Mesenchymal stem cell (in vitro differentiated cells and primary cell): ENCODE measurements around the gene CMTM4.

ENCODE experiments used
- DNase-seq: peaks from one replicate; pipeline ENCODE4 v3.0.0-alpha.2; 2013
- H2AFZ ChIP-seq: one replicate; pipeline ENCODE4 v1.6.1; 2013; ENCODE audit warnings: low read depth, mild to moderate bottlenecking, control low read depth, inconsistent platforms, low read length, moderate library complexity
- H2AK5ac ChIP-seq: 2 replicates; pipeline ENCODE4 v1.6.1; 2013; ENCODE audit warnings: low read length, moderate library complexity, mild to moderate bottlenecking, inconsistent platforms; ENCODE audit not compliant: severe bottlenecking
- H2BK120ac ChIP-seq: one replicate; pipeline ENCODE4 v1.6.1; 2013; ENCODE audit warnings: low read depth, mild to moderate bottlenecking, inconsistent platforms, low read length, moderate library complexity
- H2BK12ac ChIP-seq, 2 experiments: one replicate each; pipeline ENCODE4 v1.6.1; 2013; ENCODE audit warnings: inconsistent platforms in 2 of 2, low read length in 2 of 2, mild to moderate bottlenecking in 2 of 2, moderate library complexity in 2 of 2, control low read depth in 1 of 2
- H2BK15ac ChIP-seq: one replicate; pipeline ENCODE4 v1.6.1; 2013; ENCODE audit warnings: mild to moderate bottlenecking, low read depth, inconsistent platforms; ENCODE audit not compliant: poor library complexity, severe bottlenecking
- H2BK5ac ChIP-seq: 2 replicates; pipeline ENCODE4 v1.6.1; 2013; ENCODE audit warnings: low read depth, mild to moderate bottlenecking, low read length, control low read depth, inconsistent platforms; ENCODE audit not compliant: poor library complexity, severe bottlenecking
- H3K14ac ChIP-seq, 2 experiments: one replicate each; pipeline ENCODE4 v1.6.1; 2013; ENCODE audit warnings: inconsistent platforms in 2 of 2, low read length in 2 of 2, control low read depth in 1 of 2, mild to moderate bottlenecking in 1 of 2, moderate library complexity in 1 of 2
- H3K18ac ChIP-seq, 2 experiments: one replicate each; pipeline ENCODE4 v1.6.1; 2013; ENCODE audit warnings: inconsistent platforms in 2 of 2, low read length in 2 of 2, control low read depth in 1 of 2, low read depth in 1 of 2, mild to moderate bottlenecking in 1 of 2
- H3K23ac ChIP-seq, 2 experiments: one replicate each; pipeline ENCODE4 v1.6.1; 2013; ENCODE audit warnings: inconsistent platforms in 2 of 2, low read length in 2 of 2, mild to moderate bottlenecking in 2 of 2, moderate library complexity in 2 of 2, control low read depth in 1 of 2
- H3K27ac ChIP-seq: 2 replicates; pipeline ENCODE4 v1.5.1; 2013; ENCODE audit warnings: mild to moderate bottlenecking, moderate library complexity, low read length, control low read depth, inconsistent platforms; ENCODE audit not compliant: poor library complexity, severe bottlenecking
- H3K27me3 ChIP-seq, 2 experiments: 2 replicates each; pipeline versions ENCODE4 v1.6.1 to v1.7.0; 2013; ENCODE audit warnings: low read length in 2 of 2, mild to moderate bottlenecking in 2 of 2, moderate library complexity in 2 of 2, control low read depth in 1 of 2, inconsistent platforms in 1 of 2; ENCODE audit not compliant: control insufficient read depth in 1 of 2, insufficient read depth in 1 of 2
- H3K36me3 ChIP-seq, 2 experiments: 2 replicates each; pipeline versions ENCODE4 v1.6.1 to v1.7.0; 2013; ENCODE audit warnings: low read length in 2 of 2, control low read depth in 1 of 2, inconsistent platforms in 1 of 2, low read depth in 1 of 2, mild to moderate bottlenecking in 1 of 2; ENCODE audit not compliant: insufficient read depth in 2 of 2, control insufficient read depth in 1 of 2
- H3K4ac ChIP-seq, 2 experiments: one replicate each; pipeline ENCODE4 v1.6.1; 2013; ENCODE audit warnings: inconsistent platforms in 2 of 2, low read length in 2 of 2, mild to moderate bottlenecking in 2 of 2, moderate library complexity in 2 of 2, control low read depth in 1 of 2, low read depth in 1 of 2
- H3K4me1 ChIP-seq: 2 replicates; pipeline ENCODE4 v1.6.1; 2013; ENCODE audit warnings: low read depth, low read length, control low read depth; ENCODE audit not compliant: control insufficient read depth, insufficient read depth
- H3K4me2 ChIP-seq: 2 replicates; pipeline ENCODE4 v1.6.1; 2013; ENCODE audit warnings: low read length, mild to moderate bottlenecking, inconsistent platforms; ENCODE audit not compliant: poor library complexity, severe bottlenecking
- H3K4me3 ChIP-seq, 2 experiments: 2 replicates each; pipeline versions ENCODE4 v1.5.1 to v1.7.0; 2013; ENCODE audit warnings: low read length in 2 of 2, mild to moderate bottlenecking in 2 of 2, control low read depth in 1 of 2, low read depth in 1 of 2; ENCODE audit not compliant: insufficient read depth in 1 of 2
- H3K79me1 ChIP-seq: replicated peaks from 2 replicates; pipeline ENCODE4 v1.6.1; 2013; ENCODE audit warnings: mild to moderate bottlenecking, control low read depth, low read length, inconsistent platforms; ENCODE audit not compliant: poor library complexity, severe bottlenecking
- H3K9ac ChIP-seq: 2 replicates; pipeline ENCODE4 v1.7.0; 2013; ENCODE audit warnings: mild to moderate bottlenecking, low read length, moderate library complexity
- H3K9me3 ChIP-seq: 2 replicates; pipeline ENCODE4 v1.7.0; 2013; ENCODE audit warnings: mild to moderate bottlenecking, low read length; ENCODE audit not compliant: control insufficient read depth
- H4K8ac ChIP-seq: one replicate; pipeline ENCODE4 v1.6.1; 2013; ENCODE audit warnings: inconsistent platforms, mild to moderate bottlenecking, low read length, moderate library complexity
- H4K91ac ChIP-seq: one replicate; pipeline ENCODE4 v1.6.1; 2013; ENCODE audit warnings: mild to moderate bottlenecking, low read length, inconsistent platforms
- WGBS: methylation state at CpG from one replicate; pipeline ENCODE4 v1.1.7; 2013; ENCODE audit warnings: mixed read lengths; 5-methylcytosine and 5-hydroxymethylcytosine counted together

Gene CMTM4

DNA sequence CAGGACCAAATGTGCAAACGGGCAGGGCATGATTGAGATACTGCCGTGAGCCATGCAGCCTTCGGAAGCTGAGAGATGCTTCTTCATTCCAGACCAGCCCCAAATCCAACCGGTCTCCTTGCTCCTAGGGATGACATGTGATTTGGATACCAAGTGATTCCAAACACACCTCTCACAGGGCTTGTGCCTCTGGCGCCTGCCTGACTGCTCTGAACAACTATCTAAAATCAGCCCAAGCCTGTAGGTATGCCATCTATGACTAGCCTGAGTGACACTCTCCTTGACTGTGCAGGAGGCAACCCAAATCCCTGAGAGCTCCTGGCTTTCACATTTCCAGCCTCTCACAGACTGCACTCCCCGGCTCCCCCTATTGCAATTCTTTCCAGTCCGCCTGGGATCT is 34.6 kb upstream of the CMTM4 start:
- no peak for DNase-seq
- H3K36me3 ChIP-seq, result peaks cover 81 to 97% of the 10 kb centered on the region in 2 experiments
- no peak overlapping the region for H3K4me2 ChIP-seq
- no peak overlapping the region for H2AK5ac ChIP-seq
- peaks cover 2% of the 10 kb centered on the region for H3K4me1 ChIP-seq
- H3K9ac ChIP-seq, result no peak overlapping the region
- no peak overlapping the region for H2BK12ac ChIP-seq
- no peak overlapping the region for H3K18ac ChIP-seq
- no peak overlapping the region for H2BK5ac ChIP-seq
- H3K4me3 ChIP-seq, result no peak overlapping the region
- H3K79me1 ChIP-seq, result peaks cover 48% of the 10 kb centered on the region
- H3K9me3 ChIP-seq, result no peaks in the 10 kb centered on the region
- H4K8ac ChIP-seq, result no peak overlapping the region
- 88% methylated on average over 7 of the region's 7 CpGs for WGBS
- H3K4ac ChIP-seq, result no peak overlapping the region
- no peaks in the 10 kb centered on the region for H3K27me3 ChIP-seq
- no peak overlapping the region for H3K23ac ChIP-seq
- H2BK15ac ChIP-seq, result no peak overlapping the region
- H3K27ac ChIP-seq, result no peak overlapping the region
- H2AFZ ChIP-seq, result no peak overlapping the region
- H4K91ac ChIP-seq, result no peak overlapping the region
- no peak overlapping the region for H3K14ac ChIP-seq
- H2BK120ac ChIP-seq, result no peak overlapping the region

DNA sequence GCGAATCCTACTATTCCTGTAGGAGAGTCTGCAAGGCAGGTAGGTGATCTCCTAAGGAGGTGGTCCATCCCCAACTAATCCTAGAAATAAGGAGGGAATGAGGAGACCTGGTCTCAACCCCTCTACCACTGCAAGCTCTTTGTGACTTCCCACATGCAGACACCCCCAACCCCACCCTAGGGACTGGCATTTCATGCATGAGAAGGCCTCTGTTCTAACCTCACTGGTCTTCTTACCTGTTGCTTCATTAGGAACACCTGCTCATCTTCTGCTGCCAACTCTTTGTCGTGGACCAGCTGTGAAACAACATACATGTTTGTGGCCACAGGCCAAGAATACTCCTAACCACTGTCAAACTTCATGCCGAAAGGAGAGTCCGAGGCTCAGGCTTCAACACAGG is 32.3 kb upstream of the CMTM4 start:
- no peak overlapping the region for H4K91ac ChIP-seq
- no peak overlapping the region for H4K8ac ChIP-seq
- peaks cover 79 to 97% of the 10 kb centered on the region in 2 experiments for H3K36me3 ChIP-seq
- no peak overlapping the region for H3K18ac ChIP-seq
- no peak overlapping the region for H3K14ac ChIP-seq
- H3K4ac ChIP-seq, result no peak overlapping the region
- no peak overlapping the region for H2BK120ac ChIP-seq
- H3K27ac ChIP-seq, result no peak overlapping the region
- H3K4me3 ChIP-seq, result no peak overlapping the region
- DNase-seq, result no peak
- 94% methylated on average over 4 of the region's 4 CpGs for WGBS
- H2BK15ac ChIP-seq, result no peak overlapping the region
- no peak overlapping the region for H3K9ac ChIP-seq
- no peak overlapping the region for H3K23ac ChIP-seq
- no peaks in the 10 kb centered on the region for H3K27me3 ChIP-seq
- H3K4me2 ChIP-seq, result no peak overlapping the region
- H3K4me1 ChIP-seq, result no peaks in the 10 kb centered on the region
- no peak overlapping the region for H2AK5ac ChIP-seq
- no peaks in the 10 kb centered on the region for H3K9me3 ChIP-seq
- H2AFZ ChIP-seq, result no peak overlapping the region
- H3K79me1 ChIP-seq, result peaks cover 50% of the 10 kb centered on the region
- H2BK5ac ChIP-seq, result no peak overlapping the region
- no peak overlapping the region for H2BK12ac ChIP-seq

DNA sequence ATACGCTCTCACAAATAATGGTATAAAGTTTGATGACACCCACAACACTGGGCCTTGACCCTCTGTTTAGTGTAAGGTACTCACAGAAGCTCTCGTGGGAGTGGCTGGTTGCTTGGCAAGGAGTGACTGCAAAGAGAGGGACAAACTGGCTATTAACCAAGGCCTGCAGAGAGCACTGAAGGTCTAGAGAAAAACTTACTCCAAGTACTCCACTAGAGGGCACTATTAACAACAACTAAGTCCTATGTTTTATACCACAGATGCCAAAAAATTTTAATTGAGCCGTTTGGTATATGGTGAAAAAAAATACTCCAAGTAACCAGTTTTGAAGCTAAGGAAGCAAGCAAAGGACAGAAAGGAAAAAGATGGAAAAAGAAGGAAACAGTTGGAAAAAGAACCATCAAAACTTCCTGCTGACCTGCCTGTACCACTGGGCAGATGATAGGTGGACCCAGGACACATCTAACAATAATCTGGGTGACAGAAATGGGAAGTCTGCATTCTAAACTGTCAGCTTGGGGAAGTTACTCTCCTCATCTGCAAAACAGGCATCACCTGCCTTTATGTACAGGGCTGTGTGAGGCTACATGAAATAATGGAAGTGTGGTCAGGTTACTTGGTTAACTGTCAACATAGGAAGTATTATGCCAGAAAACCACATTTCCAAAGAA is 31.7 kb upstream of the CMTM4 start:
- no peaks in the 10 kb centered on the region for H3K4me1 ChIP-seq
- no peak overlapping the region for H3K27ac ChIP-seq
- no peak overlapping the region for H3K4me2 ChIP-seq
- 61% methylated on average over 2 of the region's 3 CpGs for WGBS
- DNase-seq, result peak; percentile 70
- no peak overlapping the region for H2BK5ac ChIP-seq
- no peak overlapping the region for H4K91ac ChIP-seq
- H3K4me3 ChIP-seq, result no peak overlapping the region
- no peaks in the 10 kb centered on the region for H3K9me3 ChIP-seq
- H2BK120ac ChIP-seq, result no peak overlapping the region
- no peaks in the 10 kb centered on the region for H3K27me3 ChIP-seq
- H3K79me1 ChIP-seq, result peaks cover 46% of the 10 kb centered on the region
- H2BK15ac ChIP-seq, result no peak overlapping the region
- no peak overlapping the region for H2AFZ ChIP-seq
- peak overlapping the region; percentile 8 for H3K9ac ChIP-seq
- H3K4ac ChIP-seq, result no peak overlapping the region
- H3K14ac ChIP-seq, result no peak overlapping the region
- no peak overlapping the region for H2AK5ac ChIP-seq
- no peak overlapping the region for H3K18ac ChIP-seq
- no peak overlapping the region for H2BK12ac ChIP-seq
- peaks cover 75 to 97% of the 10 kb centered on the region in 2 experiments for H3K36me3 ChIP-seq
- no peak overlapping the region for H4K8ac ChIP-seq
- no peak overlapping the region for H3K23ac ChIP-seq

DNA sequence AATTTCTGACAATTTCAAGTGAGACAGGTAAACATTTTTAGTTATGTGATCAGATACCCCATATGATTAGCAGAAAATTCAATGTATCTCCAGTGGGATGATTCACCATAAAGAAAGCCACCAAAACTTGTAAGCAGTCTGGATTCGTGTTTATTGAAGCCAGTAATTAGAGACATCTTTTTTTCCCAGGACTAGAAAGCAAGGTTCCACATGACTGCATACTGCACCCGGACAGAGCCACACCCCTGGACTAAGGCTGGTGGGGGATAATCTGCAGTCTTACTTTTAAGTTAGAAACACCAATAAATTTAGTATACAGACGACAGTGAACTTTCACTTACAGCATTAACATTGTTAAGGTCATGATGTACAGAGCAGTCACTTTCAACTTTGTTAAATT is 24.2 kb upstream of the CMTM4 start:
- no peak overlapping the region for H3K18ac ChIP-seq
- H4K91ac ChIP-seq, result no peak overlapping the region
- DNase-seq, result no peak
- H2BK5ac ChIP-seq, result no peak overlapping the region
- H3K4me3 ChIP-seq, result no peak overlapping the region
- no peaks in the 10 kb centered on the region for H3K27me3 ChIP-seq
- H2BK15ac ChIP-seq, result no peak overlapping the region
- H3K9me3 ChIP-seq, result no peaks in the 10 kb centered on the region
- H3K4me2 ChIP-seq, result no peak overlapping the region
- WGBS, result 100% methylated on average over 1 of the region's 3 CpGs
- H2AFZ ChIP-seq, result no peak overlapping the region
- no peak overlapping the region for H2BK12ac ChIP-seq
- H3K23ac ChIP-seq, result no peak overlapping the region
- peaks cover 17% of the 10 kb centered on the region for H3K79me1 ChIP-seq
- no peak overlapping the region for H3K27ac ChIP-seq
- H3K14ac ChIP-seq, result no peak overlapping the region
- peaks cover 4% of the 10 kb centered on the region for H3K4me1 ChIP-seq
- H3K9ac ChIP-seq, result no peak overlapping the region
- H3K4ac ChIP-seq, result no peak overlapping the region
- H4K8ac ChIP-seq, result no peak overlapping the region
- H2BK120ac ChIP-seq, result no peak overlapping the region
- H2AK5ac ChIP-seq, result no peak overlapping the region
- H3K36me3 ChIP-seq, result peaks cover 32 to 64% of the 10 kb centered on the region in 2 experiments
